OCI-LY7 (cell line): ENCODE results near the gene TFAP2A. TPM values are rescaled to one million over a fixed set of nuclear protein-coding genes. Genes with fewer than 3 reads are reported as not detected.

Source experiments
- BruUV-seq: library from RNA; stranded (reverse); fragments of 400-500 nt; replicated peaks from 2 replicates; lab custom pipeline; 2021; lab: Mats Ljungman, UMichigan
- CTCF ChIA-PET: fragments of 300-600 bp; sonication (Branson Sonifier 250); formaldehyde crosslinking; loops from one replicate; lab custom pipeline; 2022; ENCODE audit warnings: antibody characterized with exemption; ENCODE audit not compliant: unreplicated experiment; lab: Charles Lee
- POLR2A ChIA-PET: fragments of 300-600 bp; sonication (Branson Sonifier 250); formaldehyde crosslinking; loops from one replicate; lab custom pipeline; 2022; ENCODE audit warnings: antibody characterized with exemption; lab: Charles Lee
- DNase-seq: peaks from one replicate; pipeline ENCODE4 v3.0.0-alpha.2; 2015; ENCODE audit warnings: low spot score
- H2AFZ ChIP-seq: fragments of 200-600 bp; sonication (generic), shearing (Covaris generic); 2 replicates; pipeline ENCODE4 v1.6.1; 2014; ENCODE audit warnings: mild to moderate bottlenecking, antibody characterized with exemption, low read length, moderate library complexity
- H3K27ac ChIP-seq: fragments of 200-600 bp; sonication (generic); 2 replicates; pipeline ENCODE4 v1.5.1; 2014; ENCODE audit warnings: mixed run types, low read depth, mild to moderate bottlenecking, moderate library complexity, low read length, inconsistent platforms; ENCODE audit not compliant: poor library complexity, severe bottlenecking
- H3K36me3 ChIP-seq: fragments of 200-600 bp; sonication (generic); 2 replicates; pipeline ENCODE4 v1.6.1; 2014; ENCODE audit warnings: mild to moderate bottlenecking, antibody characterized with exemption, low read length, moderate library complexity, mixed read lengths; ENCODE audit not compliant: insufficient read depth
- H3K4me1 ChIP-seq: fragments of 200-600 bp; sonication (generic); 2 replicates; pipeline ENCODE4 v1.5.1; 2014; ENCODE audit warnings: mild to moderate bottlenecking, low read length; ENCODE audit not compliant: insufficient read depth, poor library complexity, severe bottlenecking
- H3K4me2 ChIP-seq: fragments of 200-600 bp; sonication (generic); 2 replicates; pipeline ENCODE4 v1.6.1; 2014; ENCODE audit warnings: mild to moderate bottlenecking, low read length
- H3K4me3 ChIP-seq: fragments of 200-600 bp; sonication (generic); 2 replicates; pipeline ENCODE4 v1.5.1; 2014; ENCODE audit warnings: mild to moderate bottlenecking, low read depth, low read length; ENCODE audit not compliant: poor library complexity, severe bottlenecking
- H3K79me2 ChIP-seq: fragments of 200-600 bp; sonication (generic); 2 replicates; pipeline ENCODE4 v1.6.1; 2016; ENCODE audit warnings: low read depth, mild to moderate bottlenecking, low read length, moderate library complexity, mixed read lengths; ENCODE audit not compliant: insufficient read depth
- H3K9me2 ChIP-seq: fragments of 200-600 bp; sonication (generic); 2 replicates; pipeline ENCODE4 v1.6.1; 2016; ENCODE audit warnings: mild to moderate bottlenecking, low read length, mixed read lengths; ENCODE audit not compliant: insufficient read depth
- H3K9me3 ChIP-seq: fragments of 200-600 bp; sonication (generic); 2 replicates; pipeline ENCODE4 v1.6.1; 2014; ENCODE audit warnings: mild to moderate bottlenecking, mixed run types, low read length, mixed read lengths
- H4K20me1 ChIP-seq: fragments of 200-600 bp; sonication (generic); 2 replicates; pipeline ENCODE4 v1.6.1; 2014; ENCODE audit warnings: mild to moderate bottlenecking, antibody characterized with exemption, low read length, moderate library complexity, mixed read lengths; ENCODE audit not compliant: insufficient read depth
- EZH2phosphoT487 ChIP-seq: fragments of 200-600 bp; sonication (generic); IDR thresholded peaks from 2 replicates; pipeline ENCODE4 v1.6.1; 2018; ENCODE audit warnings: low read depth, borderline replicate concordance, mild to moderate bottlenecking, mixed run types, antibody characterized with exemption, low read length, moderate library complexity, mixed read lengths
- intact Hi-C: fragments of 100-400 bp; cut with micrococcal nuclease; formaldehyde crosslinking; loops from one replicate; pipeline ENCODE4 v1.10.0; 2022; ENCODE audit not compliant: unreplicated experiment
- total RNA-seq, 2 experiments: library from RNA; depleted of rRNA in 1 of 2; stranded (reverse); fragments of >200 nt in 1 of 2; shearing (Covaris generic) in 1 of 2; gene quantifications; 2 replicates each; pipeline ENCODE4 v1.2.3, GENCODE V29; 2014 to 2022
- TF ChIP-seq, protein P1 (sequence below): fragments of 200-600 bp; sonication (generic); conservative IDR thresholded peaks from 2 replicates; pipeline ENCODE4 v1.5.1; 2014; ENCODE audit warnings: mild to moderate bottlenecking, antibody characterized with exemption, low read length, moderate library complexity, mixed read lengths

Gene TFAP2A
- total RNA-seq, 2 experiments from 2014 or later, result 2.0 to 3.3 TPM

DNA sequence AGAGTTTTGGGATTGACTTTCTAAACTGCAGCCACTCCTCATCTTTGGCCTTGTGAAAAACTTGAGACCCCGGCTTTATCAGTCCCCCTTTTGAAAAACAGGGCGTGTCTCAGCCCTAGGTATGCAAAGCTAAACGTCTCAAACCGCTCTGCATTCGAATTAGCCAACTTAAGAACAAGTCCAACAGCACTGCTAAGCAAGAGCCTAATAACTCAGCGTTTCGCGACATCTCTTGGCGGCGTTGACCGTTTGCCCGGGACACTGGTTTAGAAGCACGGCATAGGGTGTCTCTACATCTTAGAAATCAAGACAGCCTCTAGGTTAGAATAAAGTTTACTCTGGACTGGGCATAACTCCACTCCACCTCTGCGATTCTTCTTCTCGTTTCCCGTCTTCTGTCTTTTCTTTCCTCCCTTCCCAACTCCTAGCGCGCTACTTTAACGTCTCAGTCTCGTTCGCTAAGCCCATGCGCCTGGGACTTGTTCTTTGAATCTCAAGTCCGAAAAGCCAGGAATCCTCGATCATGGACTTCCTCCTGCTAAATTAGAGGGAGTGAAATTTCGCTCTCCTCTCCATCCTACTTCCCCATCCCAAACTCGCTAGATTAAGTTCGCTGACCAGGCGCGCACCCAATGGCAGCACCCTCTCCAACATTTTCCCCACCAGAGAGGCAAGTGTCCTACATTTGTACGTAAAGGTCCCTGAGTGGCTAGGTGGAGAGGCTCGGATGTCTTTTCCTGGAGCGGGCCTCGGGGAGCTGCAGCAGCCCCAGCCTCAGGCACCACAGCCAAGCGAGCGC is 10.5 kb upstream of the TFAP2A start:
- POLR2A ChIA-PET, result interaction anchor here (0.6 kb wide), 1 partner anchor 200 kb away, joined by 3 read pairs; no protein-coding TSS in a partner anchor
- no peak overlapping the region for H3K4me3 ChIP-seq
- CTCF ChIA-PET, result interaction anchor here (0.9 kb wide), 1 partner anchor 12 kb away, joined by 3 read pairs; no protein-coding TSS in a partner anchor

DNA sequence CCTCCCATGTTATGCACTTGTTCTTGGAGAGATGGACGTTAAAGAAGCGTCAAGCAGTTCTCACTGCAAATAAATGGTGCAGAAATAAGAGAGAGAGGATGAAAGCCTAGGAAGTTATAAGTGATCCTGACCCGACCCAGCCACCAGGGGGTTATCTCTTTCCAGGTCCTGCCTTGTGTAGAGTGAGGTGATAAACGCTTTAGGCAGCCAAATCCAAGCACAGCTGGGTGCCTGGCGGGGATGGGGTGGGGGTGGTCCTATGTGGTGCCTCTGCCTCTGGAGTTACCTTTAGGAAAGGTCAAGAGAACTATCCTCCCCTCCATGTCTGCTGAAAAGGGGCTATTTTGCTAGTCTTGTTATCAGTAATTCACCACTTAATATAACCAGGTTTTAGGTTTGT is 9.2 kb upstream of the TFAP2A start:
- H3K9me3 ChIP-seq, result no peaks in the 10 kb centered on the region

More for the DNA sequence above, 10.5 kb upstream of the TFAP2A start:
- H3K4me2 ChIP-seq, result no peak overlapping the region
- peaks cover 26% of the 10 kb centered on the region for H3K4me1 ChIP-seq
- DNase-seq, result no peak
- H3K79me2 ChIP-seq, result no peaks in the 10 kb centered on the region
- TF ChIP-seq, protein P1, sequence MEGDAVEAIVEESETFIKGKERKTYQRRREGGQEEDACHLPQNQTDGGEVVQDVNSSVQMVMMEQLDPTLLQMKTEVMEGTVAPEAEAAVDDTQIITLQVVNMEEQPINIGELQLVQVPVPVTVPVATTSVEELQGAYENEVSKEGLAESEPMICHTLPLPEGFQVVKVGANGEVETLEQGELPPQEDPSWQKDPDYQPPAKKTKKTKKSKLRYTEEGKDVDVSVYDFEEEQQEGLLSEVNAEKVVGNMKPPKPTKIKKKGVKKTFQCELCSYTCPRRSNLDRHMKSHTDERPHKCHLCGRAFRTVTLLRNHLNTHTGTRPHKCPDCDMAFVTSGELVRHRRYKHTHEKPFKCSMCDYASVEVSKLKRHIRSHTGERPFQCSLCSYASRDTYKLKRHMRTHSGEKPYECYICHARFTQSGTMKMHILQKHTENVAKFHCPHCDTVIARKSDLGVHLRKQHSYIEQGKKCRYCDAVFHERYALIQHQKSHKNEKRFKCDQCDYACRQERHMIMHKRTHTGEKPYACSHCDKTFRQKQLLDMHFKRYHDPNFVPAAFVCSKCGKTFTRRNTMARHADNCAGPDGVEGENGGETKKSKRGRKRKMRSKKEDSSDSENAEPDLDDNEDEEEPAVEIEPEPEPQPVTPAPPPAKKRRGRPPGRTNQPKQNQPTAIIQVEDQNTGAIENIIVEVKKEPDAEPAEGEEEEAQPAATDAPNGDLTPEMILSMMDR, result no peak
- TF ChIP-seq EZH2phosphoT487, result no peak
- no TSS peak for BruUV-seq
- H2AFZ ChIP-seq, result no peak overlapping the region; the same call in 1 of the 2 replicates
- H3K9me3 ChIP-seq, result no peaks in the 10 kb centered on the region
- no peaks in the 10 kb centered on the region for H4K20me1 ChIP-seq
- H3K9me2 ChIP-seq, result no peaks in the 10 kb centered on the region
- H3K27ac ChIP-seq, result no peak overlapping the region
- intact Hi-C loops, result loop anchor here (5.0 kb wide), 2 partner anchors 878 to 1173 kb away; no protein-coding TSS in a partner anchor
- no peaks in the 10 kb centered on the region for H3K36me3 ChIP-seq

More for the DNA sequence above, 9.2 kb upstream of the TFAP2A start:
- Histone ChIP-seq H3K4me2 (no peak overlapping the region), H3K4me3 (no peak overlapping the region), H3K79me2 (no peaks in the 10 kb centered on the region), H2AFZ (no peak overlapping the region), H3K4me1 (peaks cover 19% of the 10 kb centered on the region), H4K20me1 (no peaks in the 10 kb centered on the region), H3K27ac (no peak overlapping the region), H3K9me2 (no peaks in the 10 kb centered on the region), H3K36me3 (no peaks in the 10 kb centered on the region)
- BruUV-seq, result no TSS peak
- intact Hi-C loops, result no loop called here
- no peak for TF ChIP-seq EZH2phosphoT487
- TF ChIP-seq, protein P1, result peak; percentile 48
- POLR2A ChIA-PET, result interaction anchor here (0.6 kb wide), 1 partner anchor 182 kb away, joined by 4 read pairs; no protein-coding TSS in a partner anchor
- DNase-seq, result peak; percentile 29
- CTCF ChIA-PET, result interaction anchor here (0.6 kb wide), 2 partner anchors 11 to 352 kb away, joined by 3 to 6 read pairs; no protein-coding TSS in a partner anchor
